ENCODE results near the gene CLDN15. TPM values are rescaled to one million over a fixed set of nuclear protein-coding genes. Genes with fewer than 3 reads are reported as not detected.

CLDN15 gene
- polyA plus RNA-seq, 4 donors = 47.1 to 315 (median 308) TPM

DNA sequence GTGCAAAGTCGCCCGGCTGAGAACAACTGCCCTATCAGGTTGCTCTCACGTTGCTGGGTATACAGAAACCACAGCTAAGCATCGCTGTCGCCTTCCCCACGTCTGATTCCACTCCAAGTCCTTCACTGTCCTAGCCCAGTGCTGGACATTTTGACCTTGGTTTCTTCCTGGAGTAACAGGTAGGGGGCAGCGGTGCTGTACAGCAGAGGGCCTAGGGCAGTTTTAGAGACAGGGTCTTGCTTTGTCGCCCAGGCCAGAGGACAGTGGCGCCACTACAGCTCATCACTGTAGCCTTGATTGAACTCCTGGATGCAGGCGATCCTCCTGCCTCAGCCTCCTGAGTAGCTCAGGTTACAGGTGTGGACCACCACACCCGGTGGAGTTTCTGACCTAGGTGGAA is 2.6 kb downstream of the CLDN15 start:
- DNase-seq = peak; percentile 55 to 57
- H3K36me3 ChIP-seq (ENCODE audit: control insufficient read depth in 3 of 3, insufficient read depth in 2 of 3, low read depth in 1 of 3, low read length in 3 of 3) = peaks cover 0 to 77% (median 3%) of the 10 kb centered on the region in 3 donors
- no peaks in the 10 kb centered on the region for H3K27me3 ChIP-seq (ENCODE audit: control insufficient read depth in 3 of 3, insufficient read depth in 3 of 3, low read length in 3 of 3)
- peak overlapping the region in 2 of 3 donors; percentile 81 to 84 for H3K4me3 ChIP-seq (ENCODE audit: low read depth in 1 of 3, low read length in 3 of 3)
- FAIRE-seq = no peak
- H3K4me1 ChIP-seq (ENCODE audit: control insufficient read depth in 3 of 3, insufficient read depth in 2 of 3, low read depth in 1 of 3, low read length in 2 of 3) = peaks cover 0 to 75% (median 0%) of the 10 kb centered on the region in 3 donors
- H3K27ac ChIP-seq (ENCODE audit: low read depth in 1 of 3, low read length in 2 of 3) = peak overlapping the region; percentile 97 to 99 (median 99)
- no peaks in the 10 kb centered on the region for H3K9me3 ChIP-seq (ENCODE audit: control insufficient read depth in 2 of 2, insufficient read depth in 1 of 2, low read depth in 1 of 2, low read length in 1 of 2)
- WGBS, 3 donors = 10 to 52% (median 37%) methylated on average over 11 of the region's 11 CpGs

DNA sequence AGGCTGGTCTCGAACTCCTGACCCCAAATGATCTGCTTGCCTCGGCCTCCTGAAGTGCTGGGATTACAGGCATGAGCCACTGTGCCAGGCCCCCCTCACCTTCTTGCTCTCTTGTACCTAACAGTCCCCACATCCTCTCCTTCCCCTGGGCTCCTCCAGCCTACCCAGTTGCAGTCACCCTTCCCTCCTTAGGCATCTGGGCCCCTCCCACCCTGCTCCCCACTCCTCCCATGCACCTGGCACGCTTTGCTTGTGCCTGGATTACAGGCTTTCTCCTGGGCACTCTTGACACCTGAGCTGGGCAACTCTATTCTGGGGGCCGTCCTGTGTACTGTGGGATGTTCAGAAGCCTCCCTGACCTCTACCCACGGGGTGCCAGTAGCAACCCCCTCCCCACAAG is 3.0 kb downstream of the CLDN15 start:
- Histone ChIP-seq H3K9me3 (ENCODE audit: control insufficient read depth in 2 of 2, insufficient read depth in 1 of 2, low read depth in 1 of 2, low read length in 1 of 2) (no peaks in the 10 kb centered on the region), H3K27me3 (ENCODE audit: control insufficient read depth in 3 of 3, insufficient read depth in 3 of 3, low read length in 3 of 3) (no peaks in the 10 kb centered on the region), H3K27ac (ENCODE audit: low read depth in 1 of 3, low read length in 2 of 3) (peak overlapping the region; percentile 97 to 99 (median 99)), H3K4me1 (ENCODE audit: control insufficient read depth in 3 of 3, insufficient read depth in 2 of 3, low read depth in 1 of 3, low read length in 2 of 3) (peaks cover 0 to 71% (median 0%) of the 10 kb centered on the region in 3 donors), H3K36me3 (ENCODE audit: control insufficient read depth in 3 of 3, insufficient read depth in 2 of 3, low read depth in 1 of 3, low read length in 3 of 3) (peaks cover 0 to 76% (median 0%) of the 10 kb centered on the region in 3 donors), H3K4me3 (ENCODE audit: low read depth in 1 of 3, low read length in 3 of 3) (peak overlapping the region in 1 of 3 donors; percentile 84)
- DNase-seq (peak; percentile 61 to 85), FAIRE-seq (no peak)
- 17 to 64% (median 45%) methylated on average over 5 of the region's 5 CpGs for WGBS, 3 donors

DNA sequence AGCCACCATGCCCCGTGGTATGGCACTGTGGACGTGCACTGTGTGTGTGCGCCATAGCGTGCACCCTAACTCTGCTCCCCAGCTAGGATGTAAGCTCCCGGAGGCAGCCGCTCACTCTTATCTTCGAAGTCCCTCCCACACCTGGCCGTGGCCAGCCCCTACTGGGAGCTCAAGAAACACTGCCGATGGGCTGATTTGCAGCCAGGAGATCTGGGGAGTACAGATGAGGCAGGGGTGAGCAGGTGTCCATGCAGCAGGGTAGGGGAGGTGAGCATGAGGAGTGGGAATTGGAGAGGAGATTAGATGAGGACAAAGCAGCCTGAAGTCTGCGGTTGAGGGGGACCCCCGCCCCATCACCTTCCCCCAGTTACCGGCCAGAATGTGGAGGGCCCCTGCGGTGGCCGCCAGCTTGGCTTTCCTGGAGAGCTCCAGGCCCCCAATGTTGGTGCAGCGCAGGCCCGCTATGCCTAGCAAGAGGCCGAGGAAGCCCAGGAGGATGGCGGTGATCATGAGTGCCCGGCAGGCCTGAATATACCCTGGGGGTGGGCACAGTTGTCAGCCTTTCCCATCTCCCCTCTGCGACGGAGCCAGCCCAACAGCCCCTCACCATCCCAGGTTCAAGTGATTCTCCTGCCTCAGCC is 3.6 kb downstream of the CLDN15 start:
- Histone ChIP-seq H3K27ac (ENCODE audit: low read depth in 1 of 3, low read length in 2 of 3) (peak overlapping the region; percentile 97 to 99 (median 99)), H3K4me3 (ENCODE audit: low read depth in 1 of 3, low read length in 3 of 3) (peak overlapping the region in 1 of 3 donors; percentile 84), H3K27me3 (ENCODE audit: control insufficient read depth in 3 of 3, insufficient read depth in 3 of 3, low read length in 3 of 3) (no peaks in the 10 kb centered on the region), H3K9me3 (ENCODE audit: control insufficient read depth in 2 of 2, insufficient read depth in 1 of 2, low read depth in 1 of 2, low read length in 1 of 2) (no peaks in the 10 kb centered on the region), H3K4me1 (ENCODE audit: control insufficient read depth in 3 of 3, insufficient read depth in 2 of 3, low read depth in 1 of 3, low read length in 2 of 3) (peaks cover 0 to 65% (median 0%) of the 10 kb centered on the region in 3 donors), H3K36me3 (ENCODE audit: control insufficient read depth in 3 of 3, insufficient read depth in 2 of 3, low read depth in 1 of 3, low read length in 3 of 3) (peaks cover 0 to 72% (median 0%) of the 10 kb centered on the region in 3 donors)
- DNase-seq (peak; percentile 74 to 86), FAIRE-seq (no peak)
- WGBS, 3 donors = 22 to 65% (median 43%) methylated on average over 20 to 21 of the region's 21 CpGs

DNA sequence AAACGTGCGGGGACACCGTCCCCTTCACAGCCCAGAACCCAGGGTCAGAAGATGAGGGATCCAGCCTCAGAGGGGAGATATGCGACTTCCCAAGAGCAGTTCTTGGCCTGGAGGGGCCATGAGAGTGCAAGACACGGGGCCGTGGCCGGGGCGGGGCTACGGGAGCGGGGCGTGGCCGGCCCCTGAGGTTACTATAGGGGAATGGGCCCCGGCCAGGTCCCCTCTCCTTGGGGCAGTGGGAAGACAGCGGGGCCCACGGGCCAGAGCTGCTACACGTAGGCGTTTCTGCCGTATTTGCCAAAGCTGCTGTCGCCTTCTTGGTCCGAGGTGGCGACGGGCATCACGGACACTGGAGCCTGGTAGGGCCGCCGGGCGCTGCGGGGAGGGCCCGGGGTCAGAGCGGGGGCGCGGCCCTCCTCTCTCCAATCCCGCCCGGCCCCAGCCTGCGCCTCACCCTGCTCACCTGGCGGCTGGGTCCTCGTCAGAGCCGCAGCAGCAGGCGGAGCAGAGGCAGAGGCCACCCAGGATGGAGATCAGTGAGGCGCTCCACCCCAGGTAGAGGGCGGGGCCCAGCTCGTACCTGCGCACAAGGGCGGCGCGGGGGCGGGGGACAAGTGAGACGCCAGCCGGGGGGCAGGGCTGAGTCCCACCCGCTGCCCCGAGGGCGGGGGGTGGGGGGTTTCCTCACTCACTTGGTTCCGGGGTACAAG is 5.3 kb downstream of the CLDN15 start:
- DNase-seq (peak; percentile 88 to 90), FAIRE-seq (no peak)
- peak overlapping the region; percentile 79 to 97 (median 91) for H3K27ac ChIP-seq (ENCODE audit: low read depth in 1 of 3, low read length in 2 of 3)
- H3K36me3 ChIP-seq (ENCODE audit: control insufficient read depth in 3 of 3, insufficient read depth in 2 of 3, low read depth in 1 of 3, low read length in 3 of 3) = peaks cover 0 to 75% (median 5%) of the 10 kb centered on the region in 3 donors
- 13 to 40% (median 33%) methylated on average over 19 to 52 of the region's 52 CpGs for WGBS, 3 donors
- H3K27me3 ChIP-seq (ENCODE audit: control insufficient read depth in 3 of 3, insufficient read depth in 3 of 3, low read length in 3 of 3) = no peaks in the 10 kb centered on the region
- no peaks in the 10 kb centered on the region for H3K9me3 ChIP-seq (ENCODE audit: control insufficient read depth in 2 of 2, insufficient read depth in 1 of 2, low read depth in 1 of 2, low read length in 1 of 2)
- H3K4me3 ChIP-seq (ENCODE audit: low read depth in 1 of 3, low read length in 3 of 3) = peak overlapping the region in 2 of 3 donors; percentile 13 to 40
- peaks cover 0 to 50% (median 0%) of the 10 kb centered on the region in 3 donors for H3K4me1 ChIP-seq (ENCODE audit: control insufficient read depth in 3 of 3, insufficient read depth in 2 of 3, low read depth in 1 of 3, low read length in 2 of 3)

DNA sequence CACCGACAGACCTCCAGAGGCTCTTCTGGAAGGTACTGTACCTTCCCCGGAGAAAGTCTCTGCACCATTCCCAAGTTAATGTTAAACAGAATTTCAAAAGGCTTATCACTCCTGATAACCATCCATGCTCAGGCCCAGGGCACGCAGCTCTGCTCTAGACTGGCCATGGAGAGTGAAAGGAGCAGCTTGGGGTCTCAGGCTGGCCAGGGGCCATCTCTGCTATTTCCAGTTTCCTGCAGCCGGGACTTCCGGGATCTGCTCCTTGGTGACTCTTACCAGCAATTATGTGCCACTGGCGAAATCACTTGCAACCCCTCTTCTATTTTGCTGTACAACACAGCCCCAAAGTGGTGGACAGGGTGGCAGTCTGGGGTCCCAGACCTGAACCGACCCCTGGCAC is 6.0 kb downstream of the CLDN15 start:
- peak; percentile 54 to 63 for DNase-seq
- no peaks in the 10 kb centered on the region for H3K9me3 ChIP-seq (ENCODE audit: control insufficient read depth in 2 of 2, insufficient read depth in 1 of 2, low read depth in 1 of 2, low read length in 1 of 2)
- WGBS, 3 donors = 15 to 48% (median 31%) methylated on average over 7 of the region's 7 CpGs
- H3K27ac ChIP-seq (ENCODE audit: low read depth in 1 of 3, low read length in 2 of 3) = peak overlapping the region; percentile 70 to 97 (median 91)
- H3K27me3 ChIP-seq (ENCODE audit: control insufficient read depth in 3 of 3, insufficient read depth in 3 of 3, low read length in 3 of 3) = no peaks in the 10 kb centered on the region
- no peak for FAIRE-seq
- peak overlapping the region in 1 of 3 donors; percentile 40 for H3K4me3 ChIP-seq (ENCODE audit: low read depth in 1 of 3, low read length in 3 of 3)
- H3K4me1 ChIP-seq (ENCODE audit: control insufficient read depth in 3 of 3, insufficient read depth in 2 of 3, low read depth in 1 of 3, low read length in 2 of 3) = peaks cover 0 to 51% (median 0%) of the 10 kb centered on the region in 3 donors
- peaks cover 0 to 76% (median 5%) of the 10 kb centered on the region in 3 donors for H3K36me3 ChIP-seq (ENCODE audit: control insufficient read depth in 3 of 3, insufficient read depth in 2 of 3, low read depth in 1 of 3, low read length in 3 of 3)

DNA sequence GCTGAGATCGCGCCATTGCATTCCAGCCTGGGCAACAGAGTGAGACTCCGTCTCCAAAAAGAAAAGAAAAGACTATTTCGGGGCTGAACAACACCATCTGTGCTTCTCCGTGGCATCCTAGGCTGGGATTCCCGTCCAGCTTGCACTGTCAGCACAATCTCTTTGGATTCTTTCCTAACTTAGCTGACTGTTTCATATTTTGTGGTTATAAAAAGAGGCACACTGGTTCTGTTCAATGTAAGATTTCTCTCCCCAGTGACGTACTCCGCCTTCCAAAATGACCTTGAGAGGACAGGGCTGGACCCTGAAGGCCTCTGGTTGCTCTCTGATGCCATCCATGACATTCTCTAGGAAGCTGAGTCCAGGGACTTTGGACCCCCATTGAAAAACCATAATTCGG is 10.9 kb downstream of the CLDN15 start:
- no peak overlapping the region for H3K27ac ChIP-seq (ENCODE audit: low read depth in 1 of 3, low read length in 2 of 3)
- FAIRE-seq (no peak), DNase-seq (peak in 1 of 2 donors; percentile 52)
- H3K9me3 ChIP-seq (ENCODE audit: control insufficient read depth in 2 of 2, insufficient read depth in 1 of 2, low read depth in 1 of 2, low read length in 1 of 2) = no peaks in the 10 kb centered on the region
- no peaks in the 10 kb centered on the region for H3K27me3 ChIP-seq (ENCODE audit: control insufficient read depth in 3 of 3, insufficient read depth in 3 of 3, low read length in 3 of 3)
- H3K36me3 ChIP-seq (ENCODE audit: control insufficient read depth in 3 of 3, insufficient read depth in 2 of 3, low read depth in 1 of 3, low read length in 3 of 3) = peaks cover 8 to 85% (median 16%) of the 10 kb centered on the region in 3 donors
- H3K4me1 ChIP-seq (ENCODE audit: control insufficient read depth in 3 of 3, insufficient read depth in 2 of 3, low read depth in 1 of 3, low read length in 2 of 3) = peaks cover 0 to 12% (median 0%) of the 10 kb centered on the region in 3 donors
- H3K4me3 ChIP-seq (ENCODE audit: low read depth in 1 of 3, low read length in 3 of 3) = no peak overlapping the region
- WGBS, 3 donors = 86 to 91% (median 90%) methylated on average over 9 of the region's 9 CpGs

DNA sequence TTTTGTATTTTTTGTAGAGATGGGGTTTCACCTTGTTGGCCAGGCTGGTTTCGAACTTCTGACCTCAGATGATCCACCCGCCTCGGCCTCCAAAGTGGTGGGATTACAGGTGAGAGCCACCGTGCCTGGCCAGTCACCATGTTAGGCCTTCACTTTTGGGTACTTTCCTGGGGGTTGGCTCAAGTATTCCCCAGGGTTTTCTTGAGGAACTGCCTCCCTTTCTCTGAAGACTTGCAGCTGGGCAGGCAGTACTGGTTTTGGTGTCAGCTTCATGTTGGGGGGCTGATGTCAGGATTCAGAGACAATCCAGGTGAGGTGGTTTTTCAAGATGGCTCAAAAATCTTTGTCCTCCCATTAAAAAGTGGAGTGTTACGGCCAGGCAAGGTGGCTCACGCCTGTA is 12.0 kb downstream of the CLDN15 start:
- WGBS, 3 donors = 94 to 96% (median 95%) methylated on average over 6 of the region's 6 CpGs
- H3K9me3 ChIP-seq (ENCODE audit: control insufficient read depth in 2 of 2, insufficient read depth in 1 of 2, low read depth in 1 of 2, low read length in 1 of 2) = no peaks in the 10 kb centered on the region
- H3K4me3 ChIP-seq (ENCODE audit: low read depth in 1 of 3, low read length in 3 of 3) = no peak overlapping the region
- no peak for FAIRE-seq
- H3K36me3 ChIP-seq (ENCODE audit: control insufficient read depth in 3 of 3, insufficient read depth in 2 of 3, low read depth in 1 of 3, low read length in 3 of 3) = peaks cover 8 to 83% (median 16%) of the 10 kb centered on the region in 3 donors
- no peaks in the 10 kb centered on the region for H3K27me3 ChIP-seq (ENCODE audit: control insufficient read depth in 3 of 3, insufficient read depth in 3 of 3, low read length in 3 of 3)
- no peak for DNase-seq
- H3K27ac ChIP-seq (ENCODE audit: low read depth in 1 of 3, low read length in 2 of 3) = no peak overlapping the region
- H3K4me1 ChIP-seq (ENCODE audit: control insufficient read depth in 3 of 3, insufficient read depth in 2 of 3, low read depth in 1 of 3, low read length in 2 of 3) = peaks cover 0 to 3% (median 0%) of the 10 kb centered on the region in 3 donors

DNA sequence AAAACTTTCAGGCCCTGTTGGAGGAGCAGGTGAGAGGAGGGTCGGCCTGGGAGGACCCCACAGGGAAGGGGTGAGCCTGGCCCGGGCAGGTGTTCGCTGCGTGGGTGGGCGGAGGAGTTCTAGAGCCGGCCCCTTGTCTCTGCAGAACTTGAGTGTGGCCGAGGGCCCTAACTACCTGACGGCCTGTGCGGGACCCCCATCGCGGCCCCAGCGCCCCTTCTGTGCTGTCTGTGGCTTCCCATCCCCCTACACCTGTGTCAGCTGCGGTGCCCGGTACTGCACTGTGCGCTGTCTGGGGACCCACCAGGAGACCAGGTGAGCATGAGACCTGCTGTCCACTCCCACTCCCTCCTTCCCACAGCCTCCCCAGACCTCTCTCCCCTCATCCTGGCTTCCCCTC is 14.1 kb downstream of the CLDN15 start:
- WGBS, 3 donors = 94 to 99% (median 97%) methylated on average over 12 to 15 of the region's 15 CpGs
- H3K36me3 ChIP-seq (ENCODE audit: control insufficient read depth in 3 of 3, insufficient read depth in 2 of 3, low read depth in 1 of 3, low read length in 3 of 3) = peaks cover 8 to 71% (median 16%) of the 10 kb centered on the region in 3 donors
- no peaks in the 10 kb centered on the region for H3K27me3 ChIP-seq (ENCODE audit: control insufficient read depth in 3 of 3, insufficient read depth in 3 of 3, low read length in 3 of 3)

More for the DNA sequence above, 14.1 kb downstream of the CLDN15 start:
- no peaks in the 10 kb centered on the region for H3K9me3 ChIP-seq (ENCODE audit: control insufficient read depth in 2 of 2, insufficient read depth in 1 of 2, low read depth in 1 of 2, low read length in 1 of 2)
- no peak overlapping the region for H3K27ac ChIP-seq (ENCODE audit: low read depth in 1 of 3, low read length in 2 of 3)
- peaks cover 0 to 21% (median 2%) of the 10 kb centered on the region in 3 donors for H3K4me1 ChIP-seq (ENCODE audit: control insufficient read depth in 3 of 3, insufficient read depth in 2 of 3, low read depth in 1 of 3, low read length in 2 of 3)
- DNase-seq (no peak), FAIRE-seq (no peak)
- H3K4me3 ChIP-seq (ENCODE audit: low read depth in 1 of 3, low read length in 3 of 3) = no peak overlapping the region
